Endometrium (tissue), 2 donors: ENCODE data around the gene ANO1.
"Not testable (repeated sequence)": the region's sequence is repeated elsewhere in the genome, so short reads cannot be mapped to it uniquely, and the experiment has no call there.

Source experiments
- FAIRE-seq: peaks from 2 replicates; lab custom pipeline; 2012; peaks lifted over from hg19 to GRCh38; lab: Jason Lieb, UNC
- donor health status: control.
- donor health status: control.

Gene ANO1

GRCh38 chr11:70191495-70192140, 113.5 kb downstream of the ANO1 start:
- FAIRE-seq: no peak

DNA sequence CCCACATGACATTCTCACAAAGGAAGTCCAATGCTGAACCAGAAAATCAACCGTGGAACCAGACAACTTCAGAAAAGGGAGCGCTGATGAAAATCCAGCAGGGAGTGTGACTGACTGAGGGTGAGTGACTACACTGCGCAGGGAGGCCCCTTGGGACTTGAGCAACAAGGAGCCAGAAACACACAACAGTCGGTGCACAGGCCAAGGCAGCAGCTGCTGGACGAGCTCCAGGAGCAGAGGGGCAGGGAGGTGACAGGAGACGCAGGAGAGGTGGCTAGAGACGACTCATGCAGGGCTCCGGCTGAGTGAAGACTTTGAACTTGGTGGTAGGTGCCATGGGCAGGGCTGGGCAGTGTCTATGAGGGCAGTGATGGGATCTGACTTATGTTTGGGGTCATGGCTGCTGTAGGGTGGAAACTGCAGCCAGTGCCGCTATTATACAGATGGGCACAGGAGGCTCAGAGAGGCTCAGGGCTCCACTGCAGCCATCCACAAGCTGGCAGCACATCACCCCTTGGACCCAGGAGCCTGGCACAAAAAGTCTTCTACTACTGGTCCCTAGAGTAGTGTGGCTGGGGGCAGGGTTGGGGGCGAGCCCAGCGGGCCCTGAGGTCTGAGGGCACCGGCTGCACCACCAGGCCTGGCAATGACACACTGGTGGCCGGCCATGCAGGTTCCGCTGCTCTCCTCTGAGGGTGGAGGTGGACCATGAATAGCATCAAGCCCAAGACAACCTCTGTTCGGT, 114.7 kb downstream of the ANO1 start:
- FAIRE-seq: no peak

GRCh38 chr11:70193411-70194292, 115.5 kb downstream of the ANO1 start:
- FAIRE-seq: no peak

- FAIRE-seq: no peak
Measured at GRCh38 chr11:70194792-70195791, 117.0 kb downstream of the ANO1 start.

GRCh38 chr11:70200212-70200844, 122.2 kb downstream of the ANO1 start:
- FAIRE-seq: no peak

DNA sequence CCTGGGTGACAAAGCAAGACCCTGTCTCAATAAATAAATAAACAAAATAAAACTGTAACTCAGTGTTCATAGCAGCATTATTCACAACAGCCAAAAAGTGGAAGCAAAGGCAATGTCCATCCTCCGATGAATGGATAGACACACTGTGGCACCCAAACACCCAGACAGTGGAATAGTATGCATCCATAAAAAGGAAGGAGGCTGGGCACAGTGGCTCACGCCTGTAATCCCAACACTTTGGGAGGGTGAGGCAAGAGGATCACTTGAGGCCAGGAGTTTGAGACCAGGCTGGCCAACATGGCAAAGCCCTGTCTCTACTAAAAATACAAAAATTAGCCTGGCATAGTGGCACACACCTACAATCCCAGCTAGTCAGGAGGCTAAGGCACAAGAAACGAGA, 122.9 kb downstream of the ANO1 start:
- not testable (repeated sequence) for FAIRE-seq

GRCh38 chr11:70201882-70202861, 124.1 kb downstream of the ANO1 start:
- FAIRE-seq: no peak

GRCh38 chr11:70202920-70203750, 125.0 kb downstream of the ANO1 start, which contains the start of gene FADD:
Gene FADD, plus strand, starts transcription at chr11:70203296. Its CDS starts 164 bp downstream, at chr11:70203460.
- FAIRE-seq: no peak

DNA sequence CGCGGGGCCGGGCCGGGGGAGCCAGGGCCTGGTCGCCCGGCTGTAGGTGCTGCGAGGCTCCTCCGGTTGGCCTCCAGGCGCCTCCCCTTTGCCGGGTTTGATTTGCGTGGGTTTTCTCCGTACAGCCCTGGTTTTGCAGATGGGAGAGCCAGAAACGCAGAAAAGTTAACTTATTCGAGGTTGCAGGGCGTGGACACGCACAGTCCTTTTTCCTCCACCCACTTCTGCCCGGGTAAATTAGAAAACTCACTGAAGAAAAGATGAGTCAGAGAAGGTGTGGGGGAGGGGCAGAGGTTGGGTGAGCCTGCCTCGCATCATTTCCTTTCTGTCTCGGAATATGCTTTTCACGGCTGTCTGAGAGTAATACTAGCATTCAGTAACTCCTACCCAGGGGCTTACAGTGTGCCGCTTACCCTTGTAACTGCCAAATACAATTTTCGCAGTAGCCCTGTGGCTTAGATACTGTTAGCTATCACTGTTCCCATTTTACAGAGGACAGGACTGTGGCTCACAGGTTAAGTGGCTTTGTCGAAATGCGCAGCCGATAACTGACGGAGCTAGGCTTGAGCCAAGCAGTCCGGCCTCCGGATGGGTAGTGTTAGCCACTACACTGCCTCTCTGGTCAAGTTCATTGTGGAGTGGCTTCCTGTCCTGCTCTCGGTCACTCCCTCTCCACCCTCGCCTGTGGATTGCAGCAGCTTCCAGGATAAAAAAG, 125.8 kb downstream of the ANO1 start:
- FAIRE-seq: no peak

- no peak for FAIRE-seq
Measured at GRCh38 chr11:70204466-70204799, 126.3 kb downstream of the ANO1 start.

DNA sequence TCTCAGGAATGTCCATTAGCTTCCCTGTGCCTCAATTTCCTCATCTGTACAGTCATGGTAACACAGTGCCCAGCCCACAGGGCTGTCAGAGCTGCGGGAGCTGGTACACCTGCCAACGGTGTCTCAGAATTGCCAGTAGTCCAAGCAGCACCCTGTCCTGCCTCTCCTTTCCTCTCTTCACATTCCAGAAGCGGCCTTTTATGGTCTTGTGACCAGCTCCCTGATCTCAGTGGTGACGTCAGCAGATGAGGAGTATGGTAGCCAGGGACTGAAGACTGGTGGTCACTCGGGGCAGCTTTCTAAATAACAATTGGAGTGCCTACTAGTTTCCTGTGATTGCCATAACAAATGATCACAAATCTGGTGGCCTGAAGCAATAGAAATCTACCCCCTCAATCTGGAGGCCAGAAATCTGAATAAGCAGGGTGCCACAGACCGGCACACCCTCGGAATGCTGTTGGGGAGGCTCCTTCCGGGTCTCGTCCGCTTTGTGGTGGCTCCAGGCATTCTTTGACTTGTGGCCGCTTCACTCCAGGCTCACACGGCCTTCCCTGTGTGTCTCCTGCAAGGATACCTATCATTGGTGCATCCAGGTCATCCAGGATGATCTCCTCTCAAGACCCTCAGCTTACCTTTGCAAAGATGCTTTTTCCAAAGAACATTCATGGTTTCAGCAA, 127.1 kb downstream of the ANO1 start:
- FAIRE-seq: no peak

GRCh38 chr11:70205766-70206165, 127.6 kb downstream of the ANO1 start:
- FAIRE-seq: no peak

GRCh38 chr11:70206226-70206981, 128.3 kb downstream of the ANO1 start:
- FAIRE-seq: no peak

DNA sequence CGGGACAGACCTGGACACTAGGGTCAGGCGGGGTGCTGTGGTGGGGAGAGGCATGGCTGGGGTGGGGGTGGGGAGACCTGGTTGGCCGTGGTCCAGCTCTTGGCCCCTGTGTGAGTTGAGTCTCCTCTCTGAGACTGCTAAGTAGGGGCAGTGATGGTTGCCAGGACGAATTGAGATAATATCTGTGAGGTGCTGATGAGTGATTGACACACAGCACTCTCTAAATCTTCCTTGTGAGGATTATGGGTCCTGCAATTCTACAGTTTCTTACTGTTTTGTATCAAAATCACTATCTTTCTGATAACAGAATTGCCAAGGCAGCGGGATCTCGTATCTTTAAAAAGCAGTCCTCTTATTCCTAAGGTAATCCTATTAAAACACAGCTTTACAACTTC, 128.9 kb downstream of the ANO1 start:
- no peak for FAIRE-seq

- no peak for FAIRE-seq
Measured at GRCh38 chr11:70207531-70208131, 129.5 kb downstream of the ANO1 start.

DNA sequence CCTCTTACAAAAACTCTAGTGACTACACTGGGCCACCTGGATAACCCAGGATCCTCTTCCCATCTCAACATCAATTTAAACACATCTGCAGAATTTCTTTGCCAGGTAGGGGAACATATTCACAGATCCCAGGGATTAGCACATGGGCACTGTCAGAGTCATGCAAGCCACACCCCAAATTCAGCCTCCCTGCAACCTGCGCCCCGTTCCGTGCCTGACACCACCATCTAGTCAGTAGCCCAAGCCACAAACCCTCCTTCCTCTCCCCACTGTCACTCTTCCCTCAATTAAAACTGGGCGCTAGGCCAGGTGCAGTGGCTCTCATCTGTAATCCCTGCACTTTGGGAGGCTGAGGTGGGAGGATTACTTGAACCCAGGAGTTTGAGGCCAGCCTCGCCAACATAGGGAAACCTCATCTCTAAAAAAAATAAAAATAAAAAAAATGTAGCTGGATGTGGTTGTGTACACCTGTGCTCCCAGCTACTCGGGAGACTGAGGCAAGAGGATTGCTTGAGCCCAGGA, 131.3 kb downstream of the ANO1 start:
- FAIRE-seq: no peak
